GM12892 (cell line): ENCODE results near the gene GALNT14.

ENCODE experiments used
- POLR2A ChIP-seq: IDR thresholded peaks from 2 replicates; pipeline ENCODE4 v1.6.1; 2011; ENCODE audit warnings: low read depth, low read length, control low read depth
- POLR2AphosphoS5 ChIP-seq: IDR thresholded peaks from 2 replicates; pipeline ENCODE4 v1.6.1; 2011; ENCODE audit warnings: low read depth, low read length, control low read depth

GRCh38 chr2:31049264-31049663, 89.0 kb downstream of the GALNT14 start:
- TF ChIP-seq POLR2AphosphoS5 (no peak), POLR2A (no peak)
